Mucosa of descending colon (tissue), 3 donors: ENCODE data around the gene ZNF709. TPM values are rescaled to one million over a fixed set of nuclear protein-coding genes. Genes with fewer than 3 reads are reported as not detected.
"Not testable (repeated sequence)": the region's sequence is repeated elsewhere in the genome, so short reads cannot be mapped to it uniquely, and the experiment has no call there.

Experiments used
- ATAC-seq: fragments of 200-7000 bp; cut with Tn5 transposase; one replicate; pipeline ENCODE4 v1.9.1; 2020; ENCODE audit warnings: mild to moderate bottlenecking, moderate library complexity
- DNase-seq, 3 donors: peaks; one replicate each; pipeline ENCODE4 v3.0.0-alpha.2; 2020
- H3K36me3 ChIP-seq: fragments of 200-600 bp; one replicate; pipeline ENCODE4 v1.8.0; 2021; ENCODE audit warnings: low read depth, mild to moderate bottlenecking
- H3K4me1 ChIP-seq: fragments of 200-600 bp; one replicate; pipeline ENCODE4 v1.8.0; 2021; ENCODE audit warnings: low read depth, mild to moderate bottlenecking
- H3K4me3 ChIP-seq: fragments of 200-600 bp; one replicate; pipeline ENCODE4 v1.8.0; 2021; ENCODE audit warnings: mild to moderate bottlenecking
- H3K9me3 ChIP-seq: fragments of 200-600 bp; one replicate; pipeline ENCODE4 v1.8.0; 2021; ENCODE audit warnings: mild to moderate bottlenecking
- CTCF ChIP-seq: fragments of 200-600 bp; IDR thresholded peaks from one replicate; pipeline ENCODE4 v1.8.0; 2022; ENCODE audit warnings: antibody characterized with exemption, mild to moderate bottlenecking
- intact Hi-C, 2 donors: fragments of 100-400 bp; cut with DNase I in 1 of 2; cut with micrococcal nuclease in 1 of 2; formaldehyde crosslinking; loops; one replicate each; pipeline versions ENCODE4 v1.11.0 to v1.11.1; 2022; cut with DNase I, micrococcal nuclease
- total RNA-seq, 3 donors: library from RNA; stranded (reverse); fragmentation: NEBNext Ultra II Directional in 2 of 3; extraction: Animal tissue kit (Norgen Biotek cat#: 25700) in 2 of 3; gene quantifications; one replicate each; pipeline versions ENCODE4 v1.2.1 to v1.2.4, GENCODE V29; 2021 to 2023
- donor health status: DM: no; HTN: no; CAD: no; lungs with moderate emphysema.
- donor health status: DM: no; HTN: no; CAD: no.
- donor health status: DM: no; HTN: yes; CAD: no.

Gene ZNF709
- total RNA-seq, 3 donors from 2014 or later, result 1.2 to 3.3 (median 1.8) TPM

- no peak for TF ChIP-seq CTCF
- DNase-seq, result no peak
- peaks cover 90% of the 10 kb centered on the region for H3K9me3 ChIP-seq
- H3K4me3 ChIP-seq, result no peak overlapping the region
- no peaks in the 10 kb centered on the region for H3K36me3 ChIP-seq
- intact Hi-C loops, result no loop called here
- ATAC-seq, result no peak
- no peaks in the 10 kb centered on the region for H3K4me1 ChIP-seq
Measured at GRCh38 chr19:12465211-12465610, 19.4 kb downstream of the ZNF709 start.

GRCh38 chr19:12464769-12465168 lies 19.8 kb downstream of the ZNF709 start:
- no peak for ATAC-seq
- Histone ChIP-seq H3K36me3 (no peaks in the 10 kb centered on the region), H3K4me3 (no peak overlapping the region), H3K4me1 (no peaks in the 10 kb centered on the region), H3K9me3 (peaks cover 87% of the 10 kb centered on the region)
- intact Hi-C loops, result no loop called here
- TF ChIP-seq CTCF, result no peak
- DNase-seq, result no peak

GRCh38 chr19:12464139-12464538 lies 20.5 kb downstream of the ZNF709 start:
- intact Hi-C loops, DNase-seq, H3K36me3 ChIP-seq, ATAC-seq, H3K4me1 ChIP-seq, H3K4me3 ChIP-seq: not testable (repeated sequence)
- peaks cover 82% of the 10 kb centered on the region for H3K9me3 ChIP-seq

- no peak overlapping the region for H3K4me3 ChIP-seq
- peak in 2 of 3 donors; percentile 60 to 78 for DNase-seq
- no peak for TF ChIP-seq CTCF
- no peak for ATAC-seq
- H3K36me3 ChIP-seq, result no peaks in the 10 kb centered on the region
- H3K4me1 ChIP-seq, result peaks cover 2% of the 10 kb centered on the region
- H3K9me3 ChIP-seq, result peaks cover 21% of the 10 kb centered on the region
- intact Hi-C loops, result no loop called here
Measured at GRCh38 chr19:12453495-12453894, 31.1 kb downstream of the ZNF709 start.

- DNase-seq (no peak), ATAC-seq (no peak)
- TF ChIP-seq CTCF, result no peak
- H3K36me3 ChIP-seq, result no peaks in the 10 kb centered on the region
- H3K4me3 ChIP-seq, result no peak overlapping the region
- peaks cover 2% of the 10 kb centered on the region for H3K4me1 ChIP-seq
- H3K9me3 ChIP-seq, result peaks cover 21% of the 10 kb centered on the region
- intact Hi-C loops, result no loop called here
Measured at GRCh38 chr19:12450844-12451243, 33.8 kb downstream of the ZNF709 start.

GRCh38 chr19:12448808-12449207 lies 35.8 kb downstream of the ZNF709 start:
- no peak for ATAC-seq
- Histone ChIP-seq H3K9me3 (peaks cover 21% of the 10 kb centered on the region), H3K4me3 (no peak overlapping the region), H3K4me1 (peaks cover 2% of the 10 kb centered on the region), H3K36me3 (no peaks in the 10 kb centered on the region)
- intact Hi-C loops, result no loop called here
- no peak for TF ChIP-seq CTCF
- DNase-seq, result no peak
